Heart left ventricle (tissue), 13 donors: ENCODE data around the gene STAP2.
"Not testable (repeated sequence)": the region's sequence is repeated elsewhere in the genome, so short reads cannot be mapped to it uniquely, and the experiment has no call there.

Experiments used
- CTCF ChIP-seq, 12 donors: fragments of 200-600 bp; sonication (generic) in 4 of 12; IDR thresholded peaks; one replicate each; pipeline versions ENCODE4 v1.5.0 to v1.8.0; 2018 to 2022; ENCODE audit warnings: antibody characterized with exemption in 12 of 12, mild to moderate bottlenecking in 5 of 12
- POLR2A ChIP-seq, 2 donors: fragments of 450-650 bp; IDR thresholded peaks; one replicate each; pipeline ENCODE4 v1.6.1; 2017; ENCODE audit warnings: antibody characterized with exemption in 2 of 2, mild to moderate bottlenecking in 2 of 2, moderate library complexity in 2 of 2
- donor health status: ischemic (EF 13 %, LVEDD 7.1; RV severe dilation, severe dysfunction).
- donor health status: DM: no; HTN: yes; CAD: no.
- donor health status: DM: no; HTN: no; CAD: no.
- donor health status: ischemic (EF 25% LVEDD 6.9; RV normal size, moderate dysfunction).
- donor health status: ischemic (EF 25% LVEDD 5.7; RV mildly dilated, moderate dysfunction).
- donor health status: ischemic (EF 35%, LVEDD 5.7; RV mildly dilated, moderate dysfunction).
- donor health status: nonischemic (EF 11% LVEDD 7.7; RV severe dilation, severe dysfunction).
- donor health status: DM: yes; HTN: yes; CAD: no.
- donor health status: PGD.
- donor health status: ischemic (EF 29% LVEDD 5.4; RV normal size, mild dysfunction).
- donor health status: nonischemic (EF 23%, LVEDD 6.1; RV moderate dilation, normal function).

GRCh38 chr19:4274321-4274686 is 64.3 kb downstream of the STAP2 start:
- not testable (repeated sequence) for TF ChIP-seq POLR2A, CTCF (IDR thresholded peaks at IDR 0.05)
